K562 (cell line): ENCODE data around the gene CMTM4. TPM values are rescaled to one million over a fixed set of nuclear protein-coding genes. Genes with fewer than 3 reads are reported as not detected.

Experiments
- DDX20 ChIP-seq: fragments of 450-650 bp; IDR thresholded peaks from 2 replicates; pipeline ENCODE4 v1.6.1; 2016; ENCODE audit warnings: missing genetic modification characterization, low read depth, mild to moderate bottlenecking, missing compliant biosample characterization, moderate library complexity
- FUS ChIP-seq: fragments of 200-400 bp; formaldehyde crosslinking; optimal IDR thresholded peaks from 2 replicates; pipeline ENCODE3; 2017; ENCODE audit warnings: low read depth, low read length
- POLR2AphosphoS5 ChIP-seq: IDR thresholded peaks from 2 replicates; pipeline ENCODE4 v1.6.1; 2011; ENCODE audit warnings: mild to moderate bottlenecking, low read depth, low read length, moderate library complexity; ENCODE audit not compliant: control insufficient read depth, insufficient read depth
- RAD21 ChIP-seq, 2 experiments: fragments of 250-450 bp in 1 of 2; fragments of 450-650 bp in 1 of 2; sonication (Bioruptor Pico) in 1 of 2; formaldehyde crosslinking in 1 of 2; IDR thresholded peaks in 1 of 2; conservative IDR thresholded peaks in 1 of 2; 2 replicates each; pipeline versions ENCODE4 v1.4.0 to v1.8.0; 2020 to 2022; ENCODE audit warnings: mild to moderate bottlenecking in 2 of 2, moderate library complexity in 1 of 2
- RFX7 ChIP-seq: fragments of 250-450 bp; sonication (Bioruptor Pico); IDR thresholded peaks from 2 replicates; pipeline ENCODE4 v1.5.1; 2021; ENCODE audit warnings: mild to moderate bottlenecking
- TFAM ChIP-seq: fragments of 250-450 bp; sonication (Bioruptor Pico); conservative IDR thresholded peaks from 2 replicates; pipeline ENCODE4 v1.5.0; 2021; ENCODE audit warnings: mild to moderate bottlenecking, moderate library complexity
- ZKSCAN1 ChIP-seq: fragments of 150-350 bp; IDR thresholded peaks from 2 replicates; pipeline ENCODE4 v1.6.1; 2016; ENCODE audit warnings: low read depth, low read length
- ZNF23 ChIP-seq: fragments of 250-450 bp; sonication (Bioruptor Pico); IDR thresholded peaks from 2 replicates; pipeline ENCODE4 v1.4.0; 2020; ENCODE audit warnings: mild to moderate bottlenecking
- ZSCAN32 ChIP-seq: fragments of 450-650 bp; formaldehyde crosslinking; IDR thresholded peaks from 2 replicates; pipeline ENCODE4 v1.4.0; 2020; ENCODE audit warnings: mild to moderate bottlenecking, moderate library complexity
- polyA plus RNA-seq, 8 experiments: library from polyadenylated mRNA; depleted of rRNA in 4 of 8; stranded (reverse) in 5 of 8; unstranded in 3 of 8; fragments of >200 nt; fragmentation: Nextera tagmentation in 2 of 8; fragmentation: Illumina TruSeq in 1 of 8; extraction: Ambion mirVana in 2 of 8; extraction: Trizol in 1 of 8; gene quantifications; 2 replicates each; pipeline versions ENCODE4 v1.2.1 to v1.2.3, GENCODE V29; 2011 to 2014; ENCODE audit warnings: inconsistent platforms in 1 of 8, missing spikeins in 1 of 8
- total RNA-seq, 7 experiments: library from RNA; depleted of rRNA in 6 of 7; stranded (reverse); fragments of >200 nt in 6 of 7; fragmentation: Illumina TruSeq in 2 of 7; extraction: Trizol in 2 of 7; gene quantifications; 2 replicates each; pipeline versions ENCODE4 v1.2.1 to v1.2.3, GENCODE V29; 2011 to 2021; ENCODE audit warnings: low replicate concordance in 1 of 7
- TF ChIP-seq, protein P1 (sequence below): sonication (generic); formaldehyde crosslinking; IDR thresholded peaks from 2 replicates; pipeline ENCODE4 v1.8.0; 2022; ENCODE audit warnings: mild to moderate bottlenecking, missing genetic modification reagents
- TF ChIP-seq, protein P2 (sequence below): fragments of 450-650 bp; IDR thresholded peaks from 2 replicates; pipeline ENCODE4 v1.6.1; 2016; ENCODE audit warnings: antibody characterized with exemption
- TF ChIP-seq, protein P3 (sequence below): sonication (generic); formaldehyde crosslinking; IDR thresholded peaks from 2 replicates; pipeline ENCODE4 v1.8.1; 2022; ENCODE audit warnings: missing genetic modification reagents

Gene CMTM4
- total and polyA plus RNA-seq, 9 of the 15 experiments (the other 6 are each of a cell fraction or from before 2014, with no cell fraction given), result 2.0 to 21.3 (median 12.5) TPM

DNA sequence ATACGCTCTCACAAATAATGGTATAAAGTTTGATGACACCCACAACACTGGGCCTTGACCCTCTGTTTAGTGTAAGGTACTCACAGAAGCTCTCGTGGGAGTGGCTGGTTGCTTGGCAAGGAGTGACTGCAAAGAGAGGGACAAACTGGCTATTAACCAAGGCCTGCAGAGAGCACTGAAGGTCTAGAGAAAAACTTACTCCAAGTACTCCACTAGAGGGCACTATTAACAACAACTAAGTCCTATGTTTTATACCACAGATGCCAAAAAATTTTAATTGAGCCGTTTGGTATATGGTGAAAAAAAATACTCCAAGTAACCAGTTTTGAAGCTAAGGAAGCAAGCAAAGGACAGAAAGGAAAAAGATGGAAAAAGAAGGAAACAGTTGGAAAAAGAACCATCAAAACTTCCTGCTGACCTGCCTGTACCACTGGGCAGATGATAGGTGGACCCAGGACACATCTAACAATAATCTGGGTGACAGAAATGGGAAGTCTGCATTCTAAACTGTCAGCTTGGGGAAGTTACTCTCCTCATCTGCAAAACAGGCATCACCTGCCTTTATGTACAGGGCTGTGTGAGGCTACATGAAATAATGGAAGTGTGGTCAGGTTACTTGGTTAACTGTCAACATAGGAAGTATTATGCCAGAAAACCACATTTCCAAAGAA, 31.7 kb upstream of the CMTM4 start (continued):
- no peak for TF ChIP-seq TFAM
- TF ChIP-seq ZSCAN32 (CRISPR knock-in tag), result no peak
- no peak for TF ChIP-seq ZKSCAN1
- TF ChIP-seq, protein P1, sequence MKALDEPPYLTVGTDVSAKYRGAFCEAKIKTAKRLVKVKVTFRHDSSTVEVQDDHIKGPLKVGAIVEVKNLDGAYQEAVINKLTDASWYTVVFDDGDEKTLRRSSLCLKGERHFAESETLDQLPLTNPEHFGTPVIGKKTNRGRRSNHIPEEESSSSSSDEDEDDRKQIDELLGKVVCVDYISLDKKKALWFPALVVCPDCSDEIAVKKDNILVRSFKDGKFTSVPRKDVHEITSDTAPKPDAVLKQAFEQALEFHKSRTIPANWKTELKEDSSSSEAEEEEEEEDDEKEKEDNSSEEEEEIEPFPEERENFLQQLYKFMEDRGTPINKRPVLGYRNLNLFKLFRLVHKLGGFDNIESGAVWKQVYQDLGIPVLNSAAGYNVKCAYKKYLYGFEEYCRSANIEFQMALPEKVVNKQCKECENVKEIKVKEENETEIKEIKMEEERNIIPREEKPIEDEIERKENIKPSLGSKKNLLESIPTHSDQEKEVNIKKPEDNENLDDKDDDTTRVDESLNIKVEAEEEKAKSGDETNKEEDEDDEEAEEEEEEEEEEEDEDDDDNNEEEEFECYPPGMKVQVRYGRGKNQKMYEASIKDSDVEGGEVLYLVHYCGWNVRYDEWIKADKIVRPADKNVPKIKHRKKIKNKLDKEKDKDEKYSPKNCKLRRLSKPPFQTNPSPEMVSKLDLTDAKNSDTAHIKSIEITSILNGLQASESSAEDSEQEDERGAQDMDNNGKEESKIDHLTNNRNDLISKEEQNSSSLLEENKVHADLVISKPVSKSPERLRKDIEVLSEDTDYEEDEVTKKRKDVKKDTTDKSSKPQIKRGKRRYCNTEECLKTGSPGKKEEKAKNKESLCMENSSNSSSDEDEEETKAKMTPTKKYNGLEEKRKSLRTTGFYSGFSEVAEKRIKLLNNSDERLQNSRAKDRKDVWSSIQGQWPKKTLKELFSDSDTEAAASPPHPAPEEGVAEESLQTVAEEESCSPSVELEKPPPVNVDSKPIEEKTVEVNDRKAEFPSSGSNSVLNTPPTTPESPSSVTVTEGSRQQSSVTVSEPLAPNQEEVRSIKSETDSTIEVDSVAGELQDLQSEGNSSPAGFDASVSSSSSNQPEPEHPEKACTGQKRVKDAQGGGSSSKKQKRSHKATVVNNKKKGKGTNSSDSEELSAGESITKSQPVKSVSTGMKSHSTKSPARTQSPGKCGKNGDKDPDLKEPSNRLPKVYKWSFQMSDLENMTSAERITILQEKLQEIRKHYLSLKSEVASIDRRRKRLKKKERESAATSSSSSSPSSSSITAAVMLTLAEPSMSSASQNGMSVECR (CRISPR knock-in tag), result no peak
- TF ChIP-seq POLR2AphosphoS5, result 0 out of 2 replicates have a peak, but pooled peaks have one; percentile 7
- TF ChIP-seq FUS, result no peak
- peak; percentile 35 to 58; a peak in 3 of 4 replicates for TF ChIP-seq RAD21 (CRISPR knock-in tag; conservative IDR thresholded peaks at IDR 0.05 in 1 of 2, IDR thresholded peaks at IDR 0.05 in 1 of 2)
- no peak for TF ChIP-seq ZNF23 (CRISPR knock-in tag)
- TF ChIP-seq, protein P2, sequence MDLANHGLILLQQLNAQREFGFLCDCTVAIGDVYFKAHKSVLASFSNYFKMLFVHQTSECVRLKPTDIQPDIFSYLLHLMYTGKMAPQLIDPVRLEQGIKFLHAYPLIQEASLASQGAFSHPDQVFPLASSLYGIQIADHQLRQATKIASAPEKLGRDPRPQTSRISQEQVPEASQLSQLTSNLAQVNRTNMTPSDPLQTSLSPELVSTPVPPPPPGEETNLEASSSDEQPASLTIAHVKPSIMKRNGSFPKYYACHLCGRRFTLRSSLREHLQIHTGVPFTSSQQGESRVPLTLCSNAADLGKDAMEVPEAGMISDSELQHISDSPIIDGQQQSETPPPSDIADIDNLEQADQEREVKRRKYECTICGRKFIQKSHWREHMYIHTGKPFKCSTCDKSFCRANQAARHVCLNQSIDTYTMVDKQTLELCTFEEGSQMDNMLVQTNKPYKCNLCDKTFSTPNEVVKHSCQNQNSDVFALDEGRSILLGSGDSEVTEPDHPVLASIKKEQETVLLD, result no peak
- TF ChIP-seq RFX7 (CRISPR knock-in tag), result no peak
- TF ChIP-seq DDX20 (tag), result no peak
- TF ChIP-seq, protein P3, sequence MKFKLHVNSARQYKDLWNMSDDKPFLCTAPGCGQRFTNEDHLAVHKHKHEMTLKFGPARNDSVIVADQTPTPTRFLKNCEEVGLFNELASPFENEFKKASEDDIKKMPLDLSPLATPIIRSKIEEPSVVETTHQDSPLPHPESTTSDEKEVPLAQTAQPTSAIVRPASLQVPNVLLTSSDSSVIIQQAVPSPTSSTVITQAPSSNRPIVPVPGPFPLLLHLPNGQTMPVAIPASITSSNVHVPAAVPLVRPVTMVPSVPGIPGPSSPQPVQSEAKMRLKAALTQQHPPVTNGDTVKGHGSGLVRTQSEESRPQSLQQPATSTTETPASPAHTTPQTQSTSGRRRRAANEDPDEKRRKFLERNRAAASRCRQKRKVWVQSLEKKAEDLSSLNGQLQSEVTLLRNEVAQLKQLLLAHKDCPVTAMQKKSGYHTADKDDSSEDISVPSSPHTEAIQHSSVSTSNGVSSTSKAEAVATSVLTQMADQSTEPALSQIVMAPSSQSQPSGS (CRISPR knock-in tag), result no peak
